Neural cell (in vitro differentiated cells): ENCODE results near the gene EIF2B5. TPM values are rescaled to one million over a fixed set of nuclear protein-coding genes. Genes with fewer than 3 reads are reported as not detected.
"Not testable (repeated sequence)": the region's sequence is repeated elsewhere in the genome, so short reads cannot be mapped to it uniquely, and the experiment has no call there.

Experiments used
- H2AFZ ChIP-seq: fragments of 200-600, 300-800 bp; sonication (generic), shearing (Covaris generic); 2 replicates; pipeline ENCODE4 v1.6.0; 2014; ENCODE audit warnings: low read depth, mild to moderate bottlenecking, antibody characterized with exemption, low read length, moderate library complexity
- H3F3A ChIP-seq: fragments of 200-600 bp; shearing (Covaris generic); 2 replicates; pipeline ENCODE4 v1.6.1; 2016; ENCODE audit warnings: mild to moderate bottlenecking, moderate library complexity, mixed read lengths, antibody characterized with exemption, low read length; ENCODE audit not compliant: insufficient read depth, poor library complexity, severe bottlenecking
- H3K27ac ChIP-seq: fragments of 200-600, 300-800 bp; sonication (generic), shearing (Covaris generic); 2 replicates; pipeline ENCODE4 v1.5.1; 2014; ENCODE audit warnings: mild to moderate bottlenecking, low read length, moderate library complexity
- H3K27me3 ChIP-seq: fragments of 300-800, 200-600 bp; sonication (generic), shearing (Covaris generic); 2 replicates; pipeline ENCODE4 v1.6.0; 2014; ENCODE audit warnings: mild to moderate bottlenecking, low read depth, low read length, moderate library complexity; ENCODE audit not compliant: insufficient read depth
- H3K36me3 ChIP-seq: fragments of 300-800, 200-600 bp; sonication (generic), shearing (Covaris generic); 2 replicates; pipeline ENCODE4 v1.5.1; 2014; ENCODE audit warnings: mild to moderate bottlenecking, antibody characterized with exemption, low read length, moderate library complexity; ENCODE audit not compliant: insufficient read depth
- H3K4me2 ChIP-seq: fragments of 300-800, 200-600 bp; sonication (generic), shearing (Covaris generic); 2 replicates; pipeline ENCODE4 v1.6.0; 2014; ENCODE audit warnings: mild to moderate bottlenecking, low read length
- H3K4me3 ChIP-seq: fragments of 300-800, 200-600 bp; sonication (generic), shearing (Covaris generic); 2 replicates; pipeline ENCODE4 v1.5.1; 2014; ENCODE audit warnings: mild to moderate bottlenecking, low read length, moderate library complexity
- H3K79me2 ChIP-seq: fragments of 200-600 bp; shearing (Covaris generic); replicated peaks from 2 replicates; pipeline ENCODE4 v1.6.0; 2014; ENCODE audit warnings: mild to moderate bottlenecking, low read length, moderate library complexity; ENCODE audit not compliant: insufficient read depth
- H3K9ac ChIP-seq: fragments of 300-800, 200-600 bp; sonication (generic), shearing (Covaris generic); 2 replicates; pipeline ENCODE4 v1.6.1; 2016; ENCODE audit warnings: mild to moderate bottlenecking, low read length, mixed read lengths
- H3K9me2 ChIP-seq: fragments of 200-600 bp; shearing (Covaris generic); 2 replicates; pipeline ENCODE4 v1.6.1; 2016; ENCODE audit warnings: mild to moderate bottlenecking, low read length, mixed read lengths; ENCODE audit not compliant: insufficient read depth
- H3K9me3 ChIP-seq: fragments of 200-600, 300-800 bp; sonication (generic), shearing (Covaris generic); 2 replicates; pipeline ENCODE4 v1.6.1; 2016; ENCODE audit warnings: mild to moderate bottlenecking, mixed run types, low read length, moderate library complexity, mixed read lengths
- H4K20me1 ChIP-seq: fragments of 200-600 bp; shearing (Covaris generic); 2 replicates; pipeline ENCODE4 v1.6.1; 2016; ENCODE audit warnings: mild to moderate bottlenecking, mixed run types; ENCODE audit not compliant: insufficient read depth
- CTCF ChIP-seq: fragments of 450-650 bp; IDR thresholded peaks from 2 replicates; pipeline ENCODE4 v1.5.1; 2014; ENCODE audit warnings: antibody characterized with exemption, mild to moderate bottlenecking, moderate library complexity; ENCODE audit not compliant: poor library complexity, severe bottlenecking
- EP300 ChIP-seq: fragments of 450-650 bp; conservative IDR thresholded peaks from 2 replicates; pipeline ENCODE4 v1.6.1; 2014; ENCODE audit warnings: antibody characterized with exemption, mild to moderate bottlenecking, moderate library complexity; ENCODE audit not compliant: poor library complexity, severe bottlenecking
- EZH2 ChIP-seq: fragments of 200-600, 300-800 bp; shearing (Covaris generic), sonication (generic); IDR thresholded peaks from 2 replicates; pipeline ENCODE4 v1.6.1; 2014; ENCODE audit warnings: antibody characterized with exemption, low read length, borderline replicate concordance, mild to moderate bottlenecking; ENCODE audit not compliant: insufficient read depth, poor library complexity, severe bottlenecking
- MXI1 ChIP-seq: fragments of 450-650 bp; conservative IDR thresholded peaks from 2 replicates; pipeline ENCODE4 v1.6.1; 2014; ENCODE audit warnings: antibody characterized with exemption, mild to moderate bottlenecking; ENCODE audit not compliant: poor library complexity, severe bottlenecking
- POLR2AphosphoS5 ChIP-seq: IDR thresholded peaks from 2 replicates; pipeline ENCODE4 v1.6.1; 2012
- RAD21 ChIP-seq: fragments of 450-650 bp; conservative IDR thresholded peaks from 2 replicates; pipeline ENCODE4 v1.6.1; 2014; ENCODE audit warnings: antibody characterized with exemption, mild to moderate bottlenecking, moderate library complexity
- REST ChIP-seq: IDR thresholded peaks from 2 replicates; pipeline ENCODE4 v1.6.1; 2012; ENCODE audit warnings: borderline replicate concordance
- SMC3 ChIP-seq: fragments of 450-650 bp; conservative IDR thresholded peaks from 2 replicates; pipeline ENCODE4 v1.6.1; 2014; ENCODE audit warnings: antibody characterized with exemption, mild to moderate bottlenecking, moderate library complexity; ENCODE audit not compliant: poor library complexity
- TAF1 ChIP-seq: IDR thresholded peaks from 2 replicates; pipeline ENCODE4 v1.6.1; 2012; ENCODE audit warnings: low read depth
- polyA plus RNA-seq: library from polyadenylated mRNA; depleted of rRNA; stranded (reverse); fragments of >200 nt; gene quantifications from 2 replicates; pipeline ENCODE4 v1.2.3, GENCODE V29; 2014

The EIF2B5 gene
- polyA plus RNA-seq, 1 donor from 2014 or later = 112 TPM

GRCh38 chr3:184158404-184158803, 23.2 kb downstream of the EIF2B5 start (continued):
- TF ChIP-seq EP300 (no peak), POLR2AphosphoS5 (no peak), TAF1 (no peak), RAD21 (no peak)

- peaks cover 52% of the 10 kb centered on the region for H3K79me2 ChIP-seq
- no peak overlapping the region for H2AFZ ChIP-seq
- no peak overlapping the region for H3K9ac ChIP-seq
These were observed 25.3 kb downstream of the EIF2B5 start for GRCh38 chr3:184160456-184160855.

GRCh38 chr3:184162571-184163070, 27.5 kb downstream of the EIF2B5 start:
- not testable (repeated sequence) for H2AFZ ChIP-seq, H3K9me2 ChIP-seq, H3K27ac ChIP-seq, H3K27me3 ChIP-seq, H3F3A ChIP-seq, H3K9ac ChIP-seq, H3K4me3 ChIP-seq, H3K9me3 ChIP-seq, H3K4me2 ChIP-seq, H4K20me1 ChIP-seq
- Histone ChIP-seq H3K36me3 (peaks cover 11% of the 10 kb centered on the region), H3K79me2 (peaks cover 33% of the 10 kb centered on the region)

More at GRCh38 chr3:184160456-184160855, 25.3 kb downstream of the EIF2B5 start:
- Histone ChIP-seq H3K27me3 (no peaks in the 10 kb centered on the region), H3K9me3 (no peaks in the 10 kb centered on the region), H3K36me3 (peaks cover 6% of the 10 kb centered on the region), H3K9me2 (no peaks in the 10 kb centered on the region), H3F3A (peaks cover 3% of the 10 kb centered on the region), H3K4me3 (no peak overlapping the region), H3K4me2 (no peak overlapping the region), H3K27ac (no peak overlapping the region), H4K20me1 (no peaks in the 10 kb centered on the region)
- TF ChIP-seq REST (no peak), RAD21 (no peak), SMC3 (no peak), TAF1 (no peak), MXI1 (no peak), POLR2AphosphoS5 (no peak), CTCF (no peak), EZH2 (no peak), EP300 (no peak)
